GM23248 (cell line): ENCODE measurements around the gene ADGRD1. TPM values are rescaled to one million over a fixed set of nuclear protein-coding genes. Genes with fewer than 3 reads are reported as not detected.

Experiments
- DNase-seq: peaks from one replicate; pipeline ENCODE4 v3.0.0-alpha.2; 2015
- H2AFZ ChIP-seq: fragments of 200-600 bp; sonication (generic); 2 replicates; pipeline ENCODE4 v1.6.1; 2016; ENCODE audit warnings: antibody characterized with exemption
- H3F3A ChIP-seq: fragments of 200-600 bp; sonication (generic); 2 replicates; pipeline ENCODE4 v1.6.1; 2016; ENCODE audit warnings: mild to moderate bottlenecking, antibody characterized with exemption, mixed run types; ENCODE audit not compliant: insufficient read depth
- H3K27ac ChIP-seq: fragments of 200-600 bp; sonication (generic); 2 replicates; pipeline ENCODE4 v1.5.1; 2016; ENCODE audit warnings: mild to moderate bottlenecking
- H3K27me3 ChIP-seq: fragments of 200-600 bp; sonication (generic); replicated peaks from 2 replicates; pipeline ENCODE4 v1.6.1; 2016; ENCODE audit warnings: mild to moderate bottlenecking; ENCODE audit not compliant: insufficient read depth
- H3K36me3 ChIP-seq: fragments of 200-600 bp; sonication (generic); 2 replicates; pipeline ENCODE4 v1.6.1; 2016; ENCODE audit warnings: low read depth, mild to moderate bottlenecking
- H3K4me1 ChIP-seq: fragments of 200-600 bp; sonication (generic); 2 replicates; pipeline ENCODE4 v1.6.1; 2016; ENCODE audit warnings: mild to moderate bottlenecking; ENCODE audit not compliant: insufficient read depth
- H3K4me2 ChIP-seq: fragments of 200-600 bp; sonication (generic); one replicate; pipeline ENCODE4 v1.6.1; 2016; ENCODE audit warnings: mild to moderate bottlenecking; ENCODE audit not compliant: unreplicated experiment
- H3K4me3 ChIP-seq: fragments of 200-600 bp; sonication (generic); 2 replicates; pipeline ENCODE4 v1.5.1; 2016; ENCODE audit warnings: mild to moderate bottlenecking
- H3K79me2 ChIP-seq: fragments of 200-600 bp; sonication (generic); 2 replicates; pipeline ENCODE4 v1.6.1; 2016; ENCODE audit warnings: mild to moderate bottlenecking; ENCODE audit not compliant: insufficient read depth
- H3K9ac ChIP-seq: fragments of 200-600 bp; sonication (generic); 2 replicates; pipeline ENCODE4 v1.6.1; 2016; ENCODE audit warnings: mild to moderate bottlenecking
- H3K9me2 ChIP-seq: fragments of 200-600 bp; sonication (generic); 2 replicates; pipeline ENCODE4 v1.6.1; 2016; ENCODE audit warnings: mixed run types, mild to moderate bottlenecking, moderate library complexity; ENCODE audit not compliant: insufficient read depth
- H3K9me3 ChIP-seq: fragments of 200-600 bp; sonication (generic); one replicate; pipeline ENCODE4 v1.6.1; 2017; ENCODE audit warnings: low read depth
- H4K20me1 ChIP-seq: fragments of 200-600 bp; sonication (generic); 2 replicates; pipeline ENCODE4 v1.6.0; 2016; ENCODE audit not compliant: insufficient read depth
- EZH2 ChIP-seq: fragments of 200-600 bp; sonication (generic); IDR thresholded peaks from 2 replicates; pipeline ENCODE4 v1.6.1; 2018; ENCODE audit warnings: antibody characterized with exemption, mild to moderate bottlenecking; ENCODE audit not compliant: insufficient read depth, poor library complexity, severe bottlenecking
- EZH2phosphoT487 ChIP-seq: fragments of 200-600 bp; sonication (generic); IDR thresholded peaks from 2 replicates; pipeline ENCODE4 v1.6.1; 2018; ENCODE audit warnings: antibody characterized with exemption, moderate library complexity, mild to moderate bottlenecking, low read depth; ENCODE audit not compliant: insufficient read depth
- WGBS, 2 experiments: methylation state at CpG; one replicate each; pipeline ENCODE4 v1.1.6; 2015 to 2017; ENCODE audit warnings: low lambda C conversion rate in 2 of 2, low coverage in 1 of 2; ENCODE audit errors: missing lambda C conversion rate in 2 of 2; 5-methylcytosine and 5-hydroxymethylcytosine counted together
- in situ Hi-C: fragments of 300-500 bp; cut with MboI; formaldehyde crosslinking; loops from 2 replicates; pipeline ENCODE4 v1.15.0; 2020
- polyA plus RNA-seq: library from polyadenylated mRNA; unstranded; fragments of >200 nt; fragmentation: Nextera tagmentation; extraction: Ambion mirVana; gene quantifications from 2 replicates; pipeline ENCODE4 v1.2.1, GENCODE V29; 2016
- total RNA-seq: library from RNA; depleted of rRNA; stranded (reverse); fragments of >200 nt; shearing (Covaris generic); gene quantifications from 2 replicates; pipeline ENCODE4 v1.2.3, GENCODE V29; 2014

ADGRD1 gene
- total and polyA plus RNA-seq, 2 experiments from 2014 or later, result 7.9 to 11.2 TPM

DNA sequence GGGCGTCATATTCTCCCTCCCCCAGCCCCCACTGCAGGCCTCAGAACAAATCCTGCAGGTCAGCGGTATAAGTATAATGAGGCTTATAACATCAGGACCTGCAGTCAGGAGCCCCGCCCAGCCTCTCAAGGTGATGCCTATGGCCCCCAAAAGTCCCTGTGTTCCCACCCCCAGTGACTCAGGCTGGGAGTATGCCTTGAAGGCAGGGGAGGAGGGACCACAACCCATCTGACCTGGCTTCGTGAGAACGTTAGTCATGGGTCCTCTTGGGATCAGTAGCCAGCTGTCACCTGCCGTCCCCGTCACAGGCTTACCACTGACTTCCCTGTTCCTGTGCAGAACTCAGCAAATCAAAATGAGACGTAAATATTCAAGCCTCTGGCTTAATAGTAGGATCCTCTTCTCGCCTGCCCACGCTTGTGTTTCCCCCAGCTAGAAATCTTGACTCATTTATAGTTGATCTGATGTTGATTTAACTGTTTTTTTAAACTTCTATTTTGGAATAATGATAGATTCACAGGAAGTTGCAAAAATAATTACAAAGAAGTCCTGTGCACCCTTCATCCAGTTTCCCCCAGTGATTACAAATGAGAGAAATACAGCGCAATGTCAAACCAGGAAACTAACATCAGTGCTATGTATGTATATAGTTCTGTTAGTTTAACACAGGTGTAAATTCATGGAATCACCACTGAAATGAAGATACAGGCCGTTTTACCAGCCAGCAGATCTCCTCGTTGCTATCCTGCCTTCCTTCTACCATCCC is 107.5 kb downstream of the ADGRD1 start:
- DNase-seq, result no peak
- Histone ChIP-seq H3K27me3 (no peaks in the 10 kb centered on the region), H3K9me3 (no peaks in the 10 kb centered on the region), H4K20me1 (no peaks in the 10 kb centered on the region), H3F3A (no peaks in the 10 kb centered on the region), H3K9ac (no peak overlapping the region), H3K36me3 (no peaks in the 10 kb centered on the region), H2AFZ (no peak overlapping the region), H3K9me2 (no peaks in the 10 kb centered on the region), H3K27ac (no peak overlapping the region), H3K4me3 (no peak overlapping the region), H3K4me2 (no peak overlapping the region), H3K4me1 (no peaks in the 10 kb centered on the region), H3K79me2 (no peaks in the 10 kb centered on the region)
- 73% methylated on average over 13 of the region's 13 CpGs for WGBS, 2 experiments
- in situ Hi-C loops, result no loop called here
- no peak for TF ChIP-seq EZH2
- no peak for TF ChIP-seq EZH2phosphoT487

DNA sequence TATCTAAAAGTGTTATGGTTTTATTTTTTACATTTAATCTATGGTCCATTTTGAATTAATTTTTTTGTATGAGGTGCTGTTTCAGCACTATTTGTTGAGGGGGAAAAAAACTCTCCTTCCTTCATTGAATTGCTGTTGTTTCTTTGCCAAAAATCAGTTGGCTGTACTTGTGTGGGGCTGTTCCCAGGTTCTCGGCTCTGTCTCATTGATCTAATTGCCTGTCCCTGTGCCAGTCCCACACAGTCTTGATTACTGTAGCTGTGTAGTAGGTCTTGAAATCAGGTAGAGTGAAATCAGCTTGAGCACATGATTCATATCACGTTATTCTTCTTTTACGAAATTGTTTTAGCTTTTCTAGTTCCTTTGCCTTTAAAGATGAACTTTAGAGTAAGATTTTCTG is 109.7 kb downstream of the ADGRD1 start:
- Histone ChIP-seq H3K9me3 (no peaks in the 10 kb centered on the region), H3K4me1 (no peaks in the 10 kb centered on the region), H2AFZ (no peak overlapping the region), H3K9ac (no peak overlapping the region), H3K27me3 (no peaks in the 10 kb centered on the region), H3K4me3 (no peak overlapping the region), H3K9me2 (no peaks in the 10 kb centered on the region), H3F3A (no peaks in the 10 kb centered on the region), H3K4me2 (no peak overlapping the region), H3K79me2 (no peaks in the 10 kb centered on the region), H3K27ac (no peak overlapping the region), H4K20me1 (no peaks in the 10 kb centered on the region), H3K36me3 (no peaks in the 10 kb centered on the region)
- 57 to 59% methylated on average over 3 of the region's 3 CpGs for WGBS, 2 experiments
- no peak for DNase-seq
- TF ChIP-seq EZH2 (no peak), EZH2phosphoT487 (no peak)
- in situ Hi-C loops, result no loop called here

DNA sequence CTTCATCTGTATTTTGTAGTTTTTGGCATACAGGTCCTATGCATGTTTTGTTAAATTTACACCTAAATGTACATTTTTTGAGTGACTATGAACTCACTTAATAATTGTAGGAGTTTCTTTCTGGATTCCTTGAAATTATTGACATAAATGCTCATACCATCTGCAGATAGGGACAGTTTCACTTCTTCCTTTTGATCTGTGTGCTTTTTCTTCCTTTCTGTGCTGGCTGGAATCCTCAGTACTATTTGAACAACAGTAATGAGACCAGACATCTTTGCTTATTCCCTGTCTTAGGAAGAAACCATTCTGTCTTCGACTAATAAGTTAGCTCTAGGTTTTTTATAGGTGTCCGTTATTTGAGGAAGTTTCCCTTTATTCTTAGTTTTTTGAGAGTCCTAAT is 110.3 kb downstream of the ADGRD1 start:
- Histone ChIP-seq H2AFZ (no peak overlapping the region), H4K20me1 (no peaks in the 10 kb centered on the region), H3K4me1 (no peaks in the 10 kb centered on the region), H3K9me3 (no peaks in the 10 kb centered on the region), H3K79me2 (no peaks in the 10 kb centered on the region), H3F3A (no peaks in the 10 kb centered on the region), H3K27ac (no peak overlapping the region), H3K4me3 (no peak overlapping the region), H3K4me2 (no peak overlapping the region), H3K27me3 (no peaks in the 10 kb centered on the region), H3K36me3 (no peaks in the 10 kb centered on the region), H3K9ac (no peak overlapping the region), H3K9me2 (no peaks in the 10 kb centered on the region)
- no peak for TF ChIP-seq EZH2phosphoT487
- TF ChIP-seq EZH2, result no peak
- 65 to 67% methylated on average over 2 of the region's 2 CpGs for WGBS, 2 experiments
- in situ Hi-C loops, result no loop called here
- no peak for DNase-seq

DNA sequence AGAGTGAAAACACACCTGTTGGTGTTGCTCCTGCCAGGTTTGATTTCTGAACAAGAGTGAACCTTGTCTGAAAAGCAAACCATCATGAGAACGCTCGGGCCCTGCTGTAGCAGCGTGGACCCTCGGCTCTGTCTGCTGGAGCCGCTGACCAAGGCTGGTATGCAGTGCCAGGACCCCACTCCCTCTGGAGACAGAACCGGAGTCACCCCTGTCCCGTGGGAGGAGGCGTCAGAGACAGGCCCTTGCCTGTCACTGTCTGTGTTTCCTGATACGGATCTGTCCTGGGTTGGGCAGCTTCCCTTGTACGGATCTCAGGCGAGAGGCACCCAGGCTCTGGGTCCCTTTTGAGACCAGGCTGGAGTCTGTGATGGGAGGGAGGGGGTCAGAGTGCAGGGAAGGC is 111.6 kb downstream of the ADGRD1 start:
- H3K36me3 ChIP-seq, result no peaks in the 10 kb centered on the region
- no peak overlapping the region for H3K9ac ChIP-seq
- no peak overlapping the region for H3K27ac ChIP-seq
- H3K4me1 ChIP-seq, result no peaks in the 10 kb centered on the region
- H3K9me3 ChIP-seq, result no peaks in the 10 kb centered on the region
- H3K79me2 ChIP-seq, result no peaks in the 10 kb centered on the region
- DNase-seq, result no peak
- H3K27me3 ChIP-seq, result no peaks in the 10 kb centered on the region
- H4K20me1 ChIP-seq, result no peaks in the 10 kb centered on the region
- H2AFZ ChIP-seq, result no peak overlapping the region
- no peaks in the 10 kb centered on the region for H3K9me2 ChIP-seq
- in situ Hi-C loops, result no loop called here
- TF ChIP-seq EZH2phosphoT487 (no peak), EZH2 (no peak)
- no peak overlapping the region for H3K4me2 ChIP-seq
- WGBS, 2 experiments, result 64 to 67% methylated on average over 11 of the region's 11 CpGs
- no peak overlapping the region for H3K4me3 ChIP-seq
- no peaks in the 10 kb centered on the region for H3F3A ChIP-seq
